Peyer's patch (tissue), 4 donors: ENCODE measurements around the gene NXPH2. TPM values are rescaled to one million over a fixed set of nuclear protein-coding genes. Genes with fewer than 3 reads are reported as not detected.
A peak's percentile ranks its signal among the peaks of the same experiment; 100 is the strongest.

Experiments
- DNase-seq, 3 donors: peaks; one replicate each; pipeline ENCODE4 v3.0.0-alpha.2; 2017 to 2019
- H3K27ac ChIP-seq, 4 donors: fragments of 200-600 bp; sonication (generic); one replicate each; pipeline ENCODE4 v1.5.1; 2016 to 2019
- H3K27me3 ChIP-seq, 2 donors: fragments of 200-600 bp; sonication (generic); one replicate each; pipeline ENCODE4 v1.5.1; 2019
- H3K36me3 ChIP-seq, 3 donors: fragments of 200-600 bp; sonication (generic); one replicate each; pipeline ENCODE4 v1.5.1; 2016 to 2019
- H3K4me1 ChIP-seq, 4 donors: fragments of 200-600 bp; sonication (generic); one replicate each; pipeline ENCODE4 v1.5.1; 2016 to 2019
- H3K4me3 ChIP-seq, 4 donors: fragments of 200-600 bp; sonication (generic); 1 replicate in 3 of 4; 2 replicates in 1 of 4; pipeline ENCODE4 v1.5.1; 2016 to 2019; ENCODE audit warnings: mild to moderate bottlenecking in 1 of 4
- H3K9me3 ChIP-seq, 4 donors: fragments of 200-600 bp; sonication (generic); one replicate each; pipeline ENCODE4 v1.5.1; 2016 to 2019; ENCODE audit warnings: mild to moderate bottlenecking in 1 of 4
- CTCF ChIP-seq, 6 experiments: fragments of 450-650 bp in 4 of 6; fragments of 200-600 bp in 2 of 6; sonication (generic) in 1 of 6; IDR thresholded peaks; one replicate each; pipeline ENCODE4 v1.5.1; 2017 to 2019; ENCODE audit warnings: antibody characterized with exemption in 6 of 6, mild to moderate bottlenecking in 3 of 6, moderate library complexity in 1 of 6
- POLR2A ChIP-seq, 2 donors: fragments of 450-650 bp; IDR thresholded peaks; one replicate each; pipeline ENCODE4 v1.5.1; 2017; ENCODE audit warnings: antibody characterized with exemption in 2 of 2, mild to moderate bottlenecking in 2 of 2, moderate library complexity in 2 of 2
- total RNA-seq, 4 donors: library from RNA; depleted of rRNA; stranded (reverse); fragments of >200 nt; gene quantifications; one replicate each; pipeline ENCODE4 v1.1.0, GENCODE V29; 2016

Gene NXPH2
- total RNA-seq: not detected

DNA sequence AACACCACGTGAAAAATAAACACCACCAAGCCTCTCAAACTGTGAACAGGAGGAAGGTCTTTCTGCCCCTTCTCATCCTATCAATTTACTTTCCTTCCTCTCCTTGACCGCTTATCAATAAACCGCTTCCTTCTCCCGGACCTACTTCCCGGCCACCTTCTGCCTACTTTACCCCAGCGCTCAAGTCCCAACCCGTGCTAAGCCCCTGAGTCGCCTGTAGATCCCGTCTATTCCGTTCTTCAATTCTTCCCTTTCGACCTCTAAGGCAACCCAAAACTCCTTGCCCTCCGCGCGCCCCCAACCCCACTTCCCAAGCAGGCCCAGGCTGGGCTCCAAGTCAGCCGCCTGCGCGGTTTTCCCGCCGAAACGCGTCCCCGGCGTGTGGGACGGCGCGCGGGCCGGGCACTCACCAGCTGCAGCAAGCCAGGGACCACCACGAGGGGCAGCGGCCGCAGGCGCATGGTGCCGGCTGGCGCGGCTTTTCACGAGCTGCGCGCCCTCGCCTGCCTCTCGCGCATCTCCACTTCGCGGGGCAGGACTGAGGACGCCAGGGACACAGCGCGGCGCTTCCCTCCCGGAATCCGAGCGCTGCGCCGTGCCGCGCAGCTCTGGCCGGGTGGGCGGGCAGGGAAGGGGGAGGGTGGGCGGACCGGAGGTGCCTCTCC lies at the start of gene NXPH2:
Gene NXPH2, minus strand, starts transcription at position 610 of the 665 bp plus-strand sequence. Its CDS starts 149 bp downstream, at position 461.
- H3K27ac ChIP-seq: no peak within 1 kb of the TSS
- peaks cover 0 to 10% of the 10 kb centered on the region in 2 donors for H3K27me3 ChIP-seq
- H3K4me3 ChIP-seq: peak within 1 kb of the TSS in 1 of 4 donors; percentile 28
- TF ChIP-seq POLR2A (IDR thresholded peaks at IDR 0.05): no peak
- TF ChIP-seq CTCF (IDR thresholded peaks at IDR 0.05): no peak
- no peak for DNase-seq
- no peaks in the 10 kb centered on the region for H3K9me3 ChIP-seq
- H3K36me3 ChIP-seq: no peaks in the 10 kb centered on the region
- peaks cover 0 to 6% (median 0%) of the 10 kb centered on the region in 4 donors for H3K4me1 ChIP-seq

- H3K27ac ChIP-seq: no peak overlapping the region
- TF ChIP-seq POLR2A (IDR thresholded peaks at IDR 0.05) (no peak), CTCF (IDR thresholded peaks at IDR 0.05) (no peak)
Observed at GRCh38 chr2:138829326-138829919, 49.2 kb upstream of the NXPH2 start.

DNA sequence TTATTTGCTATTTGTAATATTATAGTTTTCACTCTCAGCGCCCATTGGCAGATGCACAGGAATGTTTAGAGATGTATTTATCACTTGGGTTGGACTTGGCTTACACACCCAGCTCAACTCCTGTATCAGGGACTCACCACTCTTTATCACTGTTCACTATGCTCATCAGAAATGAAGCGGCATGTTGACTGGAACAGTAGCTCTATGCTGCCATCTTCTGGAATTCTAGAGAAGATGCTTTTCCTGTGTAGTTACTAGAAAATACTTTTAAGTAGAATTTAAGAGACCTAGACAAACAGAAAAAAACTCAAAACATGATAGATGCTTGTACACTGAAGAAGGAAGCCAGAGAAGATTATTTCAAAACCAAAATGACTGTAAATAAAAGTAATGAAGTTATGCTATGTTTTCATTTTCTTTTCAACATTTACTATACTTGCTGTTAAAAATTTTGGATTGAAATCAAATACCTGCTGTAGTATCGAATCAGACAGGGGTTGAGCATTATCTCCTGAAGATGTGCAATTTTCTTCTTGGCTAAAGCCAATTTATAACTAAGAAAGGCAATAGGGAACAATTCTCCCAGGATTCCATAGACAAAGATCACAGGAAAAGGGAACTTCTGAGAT lies 47.4 kb upstream of the NXPH2 start:
- Histone ChIP-seq H3K9me3 (no peaks in the 10 kb centered on the region), H3K27me3 (no peaks in the 10 kb centered on the region), H3K27ac (no peak overlapping the region), H3K36me3 (no peaks in the 10 kb centered on the region), H3K4me3 (no peak overlapping the region), H3K4me1 (no peaks in the 10 kb centered on the region)
- TF ChIP-seq POLR2A (IDR thresholded peaks at IDR 0.05) (no peak), CTCF (IDR thresholded peaks at IDR 0.05) (peak in 4 of 6 experiments; percentile 63 to 69 (median 64))
- DNase-seq: no peak

More at GRCh38 chr2:138829326-138829919, 49.2 kb upstream of the NXPH2 start:
- DNase-seq: peak in 2 of 3 donors; percentile 17 to 60
- Histone ChIP-seq H3K27me3 (no peaks in the 10 kb centered on the region), H3K4me1 (no peaks in the 10 kb centered on the region), H3K9me3 (no peaks in the 10 kb centered on the region), H3K36me3 (no peaks in the 10 kb centered on the region), H3K4me3 (no peak overlapping the region)

DNA sequence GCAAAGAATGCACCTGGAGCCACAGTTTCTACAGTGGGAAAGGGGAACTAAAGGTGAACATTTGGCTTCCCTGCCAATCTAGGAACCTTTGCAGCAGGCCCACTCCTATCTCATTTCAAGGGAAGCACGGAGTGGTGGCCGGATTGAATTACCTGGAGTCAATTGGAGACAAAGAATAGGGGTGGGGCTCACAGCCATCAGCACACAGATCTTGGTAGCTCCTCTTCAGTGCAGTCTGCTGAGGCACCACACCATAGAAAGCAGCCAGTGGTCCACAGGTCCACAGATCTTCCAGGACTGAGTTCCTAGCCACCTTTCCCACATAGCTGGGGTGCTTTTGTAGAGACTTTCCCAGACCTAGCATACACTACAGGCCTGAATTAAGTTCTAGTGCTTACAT lies 43.5 kb upstream of the NXPH2 start:
- Histone ChIP-seq H3K27me3 (no peaks in the 10 kb centered on the region), H3K4me3 (no peak overlapping the region), H3K9me3 (no peaks in the 10 kb centered on the region), H3K4me1 (no peaks in the 10 kb centered on the region), H3K36me3 (no peaks in the 10 kb centered on the region), H3K27ac (no peak overlapping the region)
- no peak for DNase-seq
- TF ChIP-seq POLR2A (IDR thresholded peaks at IDR 0.05): no peak
- TF ChIP-seq CTCF (IDR thresholded peaks at IDR 0.05): no peak

DNA sequence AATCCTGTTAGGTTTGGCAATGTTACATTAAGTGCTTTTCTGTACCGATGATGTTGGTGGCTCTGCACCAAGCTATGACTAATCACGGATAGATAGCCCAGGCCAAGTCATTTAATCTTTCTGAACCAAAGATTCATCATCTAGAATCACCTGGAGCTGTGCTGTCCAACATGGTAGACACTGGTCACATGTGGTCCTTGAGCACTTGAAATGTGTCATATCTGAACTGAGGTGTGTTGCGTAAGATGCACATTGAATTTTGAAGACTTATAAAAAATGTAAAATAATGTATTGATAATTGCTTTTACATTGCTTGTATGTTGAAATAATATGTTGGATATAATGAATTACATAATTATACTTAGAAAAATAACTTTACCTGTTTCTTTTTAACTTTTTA lies 39.8 kb upstream of the NXPH2 start:
- TF ChIP-seq POLR2A (IDR thresholded peaks at IDR 0.05) (no peak), CTCF (IDR thresholded peaks at IDR 0.05) (no peak)
- no peak for DNase-seq
- H3K4me1 ChIP-seq: no peaks in the 10 kb centered on the region

More for the DNA sequence above, 39.8 kb upstream of the NXPH2 start:
- H3K4me3 ChIP-seq: no peak overlapping the region
- H3K36me3 ChIP-seq: no peaks in the 10 kb centered on the region
- no peaks in the 10 kb centered on the region for H3K27me3 ChIP-seq
- H3K9me3 ChIP-seq: no peaks in the 10 kb centered on the region
- H3K27ac ChIP-seq: no peak overlapping the region
